Skeletal muscle cell (primary cell): ENCODE results near the gene CSDE1.

Source experiments
- DNase-seq: peaks from one replicate; pipeline ENCODE4 v3.0.0-alpha.2; 2010; ENCODE audit warnings: low read depth
- H3K4me3 ChIP-seq: 2 replicates; pipeline ENCODE4 v1.5.1; 2011; ENCODE audit warnings: low read depth, mild to moderate bottlenecking, control low read depth, low read length, moderate library complexity

Gene CSDE1

GRCh38 chr1:114753143-114753542 is 4.6 kb downstream of the CSDE1 start:
- H3K4me3 ChIP-seq = no peak overlapping the region
- DNase-seq = no peak

- peak; percentile 13 for DNase-seq
- no peak overlapping the region for H3K4me3 ChIP-seq
These were observed 7.0 kb downstream of the CSDE1 start for GRCh38 chr1:114750780-114751179.

- no peak overlapping the region for H3K4me3 ChIP-seq
- DNase-seq = no peak
These were observed 7.9 kb downstream of the CSDE1 start for GRCh38 chr1:114749835-114750234.

GRCh38 chr1:114746450-114747121 is 11.2 kb downstream of the CSDE1 start:
- no peak for DNase-seq
- H3K4me3 ChIP-seq = no peak overlapping the region

- no peak overlapping the region for H3K4me3 ChIP-seq
- DNase-seq = no peak
These were observed 12.5 kb downstream of the CSDE1 start for GRCh38 chr1:114745291-114745690.

GRCh38 chr1:114741963-114742746 is 15.6 kb downstream of the CSDE1 start:
- no peak overlapping the region for H3K4me3 ChIP-seq

GRCh38 chr1:114740331-114740730 is 17.5 kb downstream of the CSDE1 start:
- DNase-seq = no peak
- H3K4me3 ChIP-seq = no peak overlapping the region

More at GRCh38 chr1:114741963-114742746, 15.6 kb downstream of the CSDE1 start:
- DNase-seq = no peak

GRCh38 chr1:114737314-114737849 is 20.4 kb downstream of the CSDE1 start:
- DNase-seq = no peak
- H3K4me3 ChIP-seq = no peak overlapping the region

- no peak overlapping the region for H3K4me3 ChIP-seq
- DNase-seq = no peak
These were observed 22.3 kb downstream of the CSDE1 start for GRCh38 chr1:114735479-114735878.

GRCh38 chr1:114729782-114730181 is 28.0 kb downstream of the CSDE1 start:
- no peak for DNase-seq
- H3K4me3 ChIP-seq = no peak overlapping the region

- no peak for DNase-seq
These were observed 29.2 kb downstream of the CSDE1 start for GRCh38 chr1:114728553-114728952.

GRCh38 chr1:114725230-114725629 is 32.6 kb downstream of the CSDE1 start:
- no peak for DNase-seq

More at GRCh38 chr1:114728553-114728952, 29.2 kb downstream of the CSDE1 start:
- no peak overlapping the region for H3K4me3 ChIP-seq

GRCh38 chr1:114723915-114724314 is 33.9 kb downstream of the CSDE1 start:
- no peak overlapping the region for H3K4me3 ChIP-seq
- no peak for DNase-seq

More at GRCh38 chr1:114725230-114725629, 32.6 kb downstream of the CSDE1 start:
- H3K4me3 ChIP-seq = no peak overlapping the region

GRCh38 chr1:114723457-114723856 is 34.3 kb downstream of the CSDE1 start:
- H3K4me3 ChIP-seq = no peak overlapping the region
- DNase-seq = no peak

- DNase-seq = no peak
- H3K4me3 ChIP-seq = no peak overlapping the region
These were observed 37.3 kb downstream of the CSDE1 start for GRCh38 chr1:114720492-114720891.

- DNase-seq = no peak
- no peak overlapping the region for H3K4me3 ChIP-seq
These were observed 38.4 kb downstream of the CSDE1 start for GRCh38 chr1:114719424-114719787.

- peak; percentile 21 for DNase-seq
- H3K4me3 ChIP-seq = no peak overlapping the region
These were observed 38.9 kb downstream of the CSDE1 start for GRCh38 chr1:114718661-114719423.

- peak; percentile 69 for DNase-seq
- peak within 1 kb of the TSS; percentile 100 for H3K4me3 ChIP-seq
These were observed 41.2 kb downstream of the CSDE1 start, which contains the start of gene NRAS for GRCh38 chr1:114716304-114717170. Gene NRAS, minus strand, starts transcription at chr1:114716771. Its CDS starts 611 bp downstream, at chr1:114716160.

GRCh38 chr1:114715952-114716303 is 41.9 kb downstream of the CSDE1 start:
- DNase-seq = no peak
- peak overlapping the region; percentile 100 for H3K4me3 ChIP-seq
